Epithelial cell of prostate (primary cell): ENCODE data around the gene TRIM37.

Experiments
- DNase-seq: peaks from one replicate; pipeline ENCODE4 v3.0.0-alpha.2; 2011; ENCODE audit warnings: low read depth, low spot score
- H3K27ac ChIP-seq: fragments of 450-650 bp; 2 replicates; pipeline ENCODE4 v1.5.1; 2017; ENCODE audit warnings: mild to moderate bottlenecking

Gene TRIM37

DNA sequence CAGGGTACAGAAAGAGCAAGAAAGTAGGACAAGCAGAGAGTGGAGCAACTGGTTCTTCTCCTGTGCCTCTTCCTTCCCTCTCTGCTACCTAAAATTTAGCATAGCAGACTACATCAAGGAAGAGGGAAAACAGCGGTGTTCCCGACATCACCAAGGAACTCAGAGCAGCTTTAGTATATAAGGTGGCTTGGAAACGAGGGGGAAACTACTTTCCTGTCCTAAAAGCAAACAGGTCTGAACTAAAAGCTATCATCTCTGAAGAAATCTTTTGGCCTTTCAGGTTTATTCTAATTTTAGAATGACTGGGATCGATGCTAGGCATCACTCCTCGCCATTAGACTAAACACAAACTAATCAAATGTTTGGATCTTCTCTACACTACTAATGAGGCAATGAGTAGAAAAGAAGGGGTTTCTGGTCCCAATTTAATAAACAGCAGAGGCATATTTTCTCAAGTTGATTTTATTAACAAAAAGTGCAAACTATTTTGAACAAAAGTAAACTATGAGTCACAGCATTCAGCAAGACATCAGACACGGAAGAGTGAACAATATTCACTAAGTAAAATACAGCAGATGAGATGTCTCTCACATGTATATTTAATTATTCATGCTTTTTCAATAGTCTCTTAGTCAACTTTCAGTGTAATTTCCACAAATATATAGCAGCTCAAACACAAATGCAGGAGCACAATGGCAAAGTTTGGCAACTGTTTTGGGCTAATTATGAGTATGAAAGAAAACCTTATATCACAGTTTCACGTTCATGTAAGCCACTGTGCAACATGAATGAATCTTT lies 108.7 kb downstream of the TRIM37 start:
- no peak overlapping the region for H3K27ac ChIP-seq
- DNase-seq: no peak

- no peak overlapping the region for H3K27ac ChIP-seq
- no peak for DNase-seq
These were observed 109.7 kb downstream of the TRIM37 start for GRCh38 chr17:58996968-58997367.

- no peak overlapping the region for H3K27ac ChIP-seq
- DNase-seq: no peak
These were observed 111.3 kb downstream of the TRIM37 start for GRCh38 chr17:58995247-58995940.

GRCh38 chr17:58993311-58993710 lies 113.4 kb downstream of the TRIM37 start:
- no peak overlapping the region for H3K27ac ChIP-seq
- no peak for DNase-seq

DNA sequence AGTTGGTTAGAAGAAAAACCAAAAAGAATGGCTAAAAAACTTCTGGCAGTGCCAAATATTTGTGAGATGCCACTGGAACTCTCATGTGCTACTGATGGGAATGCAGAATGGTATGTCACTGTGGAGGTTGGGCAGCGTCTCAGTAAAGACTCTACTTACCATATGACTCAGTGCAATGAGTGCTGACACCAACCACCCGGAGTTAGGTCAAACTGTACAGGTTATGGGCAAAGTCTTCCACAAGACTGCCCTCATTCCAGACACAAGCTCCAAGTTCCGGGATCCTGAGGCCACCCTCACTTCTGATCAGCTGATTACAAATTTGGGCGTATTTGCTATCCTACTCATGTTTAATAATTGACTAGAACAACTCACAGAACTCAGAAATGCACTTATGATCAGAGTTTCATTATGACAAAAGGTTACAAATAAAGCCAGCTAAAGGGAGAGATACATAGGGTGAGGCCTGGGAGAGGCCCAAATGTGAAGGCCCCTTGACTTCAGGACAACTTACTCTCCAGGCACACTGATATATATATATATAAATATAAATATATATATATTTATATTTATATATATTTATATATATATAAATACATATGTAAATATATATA lies 114.9 kb downstream of the TRIM37 start:
- no peak overlapping the region for H3K27ac ChIP-seq
- no peak for DNase-seq

DNA sequence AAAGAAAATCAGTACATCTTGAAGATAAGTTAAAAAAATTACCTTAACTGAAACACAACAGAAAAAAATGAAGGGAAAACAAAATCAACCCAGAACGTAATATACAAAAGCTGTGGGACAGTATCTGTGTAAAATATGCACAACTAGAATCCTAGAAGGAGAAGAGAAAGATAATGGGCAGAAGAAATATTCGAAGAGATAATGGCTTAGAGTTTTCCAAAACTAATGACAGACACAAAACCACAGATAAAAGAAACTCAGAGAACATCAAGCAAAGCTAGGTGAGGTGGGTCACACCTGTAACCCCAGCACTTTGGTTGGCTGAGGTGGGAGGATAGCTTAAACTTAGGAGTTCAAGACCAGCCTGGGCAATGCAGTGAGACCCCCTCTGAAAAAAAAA lies 117.1 kb downstream of the TRIM37 start:
- DNase-seq: no peak
- H3K27ac ChIP-seq: no peak overlapping the region

DNA sequence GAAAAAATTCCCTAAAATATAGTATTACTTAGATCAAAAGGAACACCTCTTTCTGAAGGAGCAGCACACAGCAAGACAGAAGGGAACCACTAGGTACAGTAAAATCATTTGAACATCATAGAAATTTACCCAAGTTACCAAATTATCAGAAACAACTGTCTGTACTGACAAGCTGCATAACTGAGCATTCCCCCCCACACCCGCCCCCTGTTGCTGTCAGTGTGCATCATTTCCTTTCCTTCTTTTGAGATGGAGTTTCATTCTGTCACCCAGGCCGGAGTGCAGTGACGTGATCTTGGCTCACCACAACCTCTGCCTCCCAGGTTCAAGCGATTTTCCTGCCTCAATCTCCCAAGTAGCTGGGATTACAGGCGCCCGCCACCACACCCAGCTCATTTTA lies 120.7 kb downstream of the TRIM37 start:
- DNase-seq: no peak
- no peak overlapping the region for H3K27ac ChIP-seq

DNA sequence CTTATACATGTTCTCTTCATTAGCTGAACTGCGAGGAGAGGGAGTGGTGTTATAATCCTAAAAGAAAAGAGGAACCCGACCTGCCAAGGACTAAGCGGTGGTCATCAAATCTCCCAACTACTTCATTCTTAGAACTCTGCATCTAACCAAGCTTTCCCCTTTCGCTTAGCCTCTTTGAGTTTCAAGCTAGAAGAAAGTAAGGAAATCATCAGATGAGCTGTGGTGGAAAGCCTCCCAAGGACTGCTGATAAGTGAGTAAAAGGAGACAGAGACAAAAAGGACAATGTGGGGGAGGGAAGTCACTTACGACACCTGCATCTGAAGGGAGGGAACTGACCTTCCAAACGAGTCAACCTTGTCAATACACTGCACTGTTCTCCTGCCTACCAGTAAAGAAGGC lies 121.3 kb downstream of the TRIM37 start:
- no peak overlapping the region for H3K27ac ChIP-seq
- no peak for DNase-seq

DNA sequence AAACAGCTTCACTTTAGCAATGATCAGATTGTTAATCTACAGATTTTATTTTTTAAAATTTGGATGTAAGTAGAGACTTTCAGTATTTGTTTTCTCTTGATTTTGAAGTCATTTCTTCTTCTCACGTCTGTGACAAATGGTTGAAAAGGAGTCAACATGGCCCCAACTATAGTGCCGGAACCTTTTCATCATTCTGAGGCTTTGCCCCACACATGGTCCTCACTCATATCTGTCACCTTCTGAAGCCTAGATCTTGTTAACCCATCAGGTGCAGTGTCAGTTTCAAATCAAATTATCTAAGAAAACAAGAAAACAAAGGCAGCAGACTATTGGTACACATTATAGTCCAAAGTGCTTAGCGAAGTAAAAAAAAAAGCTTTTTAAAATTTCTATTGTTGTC lies 124.1 kb downstream of the TRIM37 start:
- no peak for DNase-seq
- no peak overlapping the region for H3K27ac ChIP-seq

- no peak for DNase-seq
- no peak overlapping the region for H3K27ac ChIP-seq
These were observed 125.8 kb downstream of the TRIM37 start for GRCh38 chr17:58980706-58981481.

GRCh38 chr17:58976541-58976940 lies 130.1 kb downstream of the TRIM37 start:
- no peak overlapping the region for H3K27ac ChIP-seq
- no peak for DNase-seq

GRCh38 chr17:58974354-58974753 lies 132.3 kb downstream of the TRIM37 start:
- no peak for DNase-seq

DNA sequence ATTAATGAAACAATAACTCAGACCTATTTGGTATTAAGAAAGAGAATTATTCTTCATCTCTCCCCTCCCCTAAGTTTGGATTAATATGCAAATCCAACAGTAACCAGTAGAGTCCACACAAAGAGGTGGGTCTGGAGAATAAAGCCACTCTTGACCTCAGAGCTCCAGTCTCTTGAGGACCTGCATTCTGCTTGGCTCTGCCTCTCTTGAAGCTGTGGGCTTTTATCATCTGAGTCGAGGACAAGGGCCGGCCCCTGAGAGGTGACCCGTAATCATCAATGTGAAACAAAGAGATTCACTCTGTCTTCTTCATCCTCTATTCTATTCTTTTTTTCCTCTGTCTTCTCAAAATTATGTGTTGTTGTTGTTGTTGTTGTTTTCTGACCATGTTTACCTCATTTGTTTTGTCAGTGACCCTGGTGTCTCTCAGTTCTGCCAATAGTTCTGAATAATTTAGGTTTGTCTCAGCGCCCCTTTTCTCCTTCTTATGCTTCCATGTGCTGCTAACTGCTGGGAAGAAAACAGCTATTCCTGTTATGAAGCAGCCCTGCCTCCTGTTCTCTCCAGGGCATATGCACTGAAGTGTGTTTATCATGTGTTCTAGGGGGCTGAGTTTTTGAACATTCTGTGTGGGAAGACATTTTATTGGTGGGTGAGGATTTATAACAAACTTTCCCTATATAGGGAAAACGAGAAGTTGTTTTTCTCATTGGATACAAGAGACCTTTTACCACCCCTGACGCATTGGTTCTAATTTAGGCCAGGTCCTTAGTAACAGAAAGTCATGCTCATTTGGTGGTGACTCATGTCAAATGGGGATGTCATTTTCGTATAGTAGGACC lies 135.8 kb downstream of the TRIM37 start:
- no peak for DNase-seq
- no peak overlapping the region for H3K27ac ChIP-seq

More at GRCh38 chr17:58974354-58974753, 132.3 kb downstream of the TRIM37 start:
- H3K27ac ChIP-seq: no peak overlapping the region

DNA sequence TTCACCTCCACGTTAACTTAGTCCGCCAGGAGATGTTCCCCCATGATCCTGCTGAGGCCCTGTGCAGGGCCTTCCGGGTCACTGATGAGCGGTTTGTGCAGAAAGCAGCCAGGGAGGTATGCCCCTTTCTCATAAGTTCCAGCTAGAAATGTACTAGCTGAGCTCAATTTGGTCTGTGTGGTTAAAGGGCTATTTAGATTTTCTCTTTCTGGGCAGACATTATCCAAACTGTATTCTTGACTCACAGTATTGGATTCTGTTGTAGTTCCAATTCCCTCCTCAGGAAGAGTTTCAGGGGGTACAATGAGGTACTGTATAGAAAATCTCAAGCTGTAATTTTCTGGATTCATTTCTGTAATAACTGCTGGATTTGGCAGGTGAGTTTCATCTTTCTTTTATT lies 137.1 kb downstream of the TRIM37 start:
- H3K27ac ChIP-seq: no peak overlapping the region
- DNase-seq: no peak

GRCh38 chr17:58969156-58969555 lies 137.5 kb downstream of the TRIM37 start:
- H3K27ac ChIP-seq: no peak overlapping the region
- DNase-seq: no peak

- DNase-seq: no peak
These were observed 138.1 kb downstream of the TRIM37 start for GRCh38 chr17:58968426-58969061.

DNA sequence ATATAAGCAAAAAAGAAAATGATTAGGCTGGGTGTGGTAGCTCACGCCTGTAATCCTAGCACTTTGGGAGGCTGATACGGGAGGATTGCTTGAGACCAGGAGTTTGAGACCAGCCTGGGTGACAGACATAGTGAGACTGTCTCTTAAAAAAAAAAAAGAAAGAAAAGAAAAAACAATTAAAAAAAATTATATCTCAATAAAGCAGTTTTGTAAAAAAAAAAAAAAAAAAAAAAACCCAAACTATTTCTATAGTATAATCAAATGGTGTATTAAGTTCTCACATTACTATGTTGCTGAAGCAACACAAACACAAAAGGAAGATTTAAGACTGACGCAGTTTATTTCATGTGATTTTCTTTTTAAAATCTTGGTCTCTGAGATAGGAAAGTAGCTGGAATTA lies 140.5 kb downstream of the TRIM37 start:
- DNase-seq: no peak
- H3K27ac ChIP-seq: no peak overlapping the region

More at GRCh38 chr17:58968426-58969061, 138.1 kb downstream of the TRIM37 start:
- no peak overlapping the region for H3K27ac ChIP-seq

DNA sequence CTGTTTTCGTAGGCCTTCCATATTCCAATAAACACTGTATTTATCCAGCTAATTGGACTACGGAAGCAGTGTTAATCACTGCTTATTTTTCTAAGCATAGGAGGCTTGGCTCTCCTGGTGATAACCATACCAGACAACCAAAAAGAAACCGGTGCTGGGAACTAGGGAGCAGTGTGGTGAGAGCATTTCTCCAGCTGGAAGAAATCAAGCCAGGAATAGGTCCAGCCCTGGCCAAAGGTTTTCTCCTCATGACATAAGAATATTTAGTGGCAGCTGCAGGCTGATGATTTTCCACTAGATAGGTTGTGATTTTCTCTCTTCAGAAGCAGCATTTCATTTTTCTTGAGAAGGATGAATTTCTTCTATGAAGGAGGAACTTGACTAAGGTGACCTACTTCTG lies 141.5 kb downstream of the TRIM37 start:
- DNase-seq: no peak
- no peak overlapping the region for H3K27ac ChIP-seq

DNA sequence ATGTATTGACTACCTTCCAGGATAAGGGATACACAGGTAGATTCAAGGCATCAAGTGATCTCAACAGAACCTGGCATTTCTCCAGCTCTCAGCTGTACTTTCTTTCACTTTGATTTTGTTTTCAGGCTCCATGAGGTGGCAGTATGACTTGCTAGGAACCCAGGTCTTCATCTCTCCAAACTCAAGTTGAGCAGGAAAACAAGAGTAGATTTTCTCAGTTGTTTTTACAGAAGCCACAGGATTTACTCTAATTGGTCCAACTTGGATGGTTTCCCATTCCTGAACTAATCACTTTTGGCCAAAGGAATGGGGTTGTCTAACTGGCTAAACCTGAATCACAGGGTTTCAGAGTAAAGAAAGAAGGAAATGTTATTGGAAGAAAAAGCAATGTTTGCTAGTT lies 146.6 kb downstream of the TRIM37 start:
- peak; percentile 75 for DNase-seq
- peak overlapping the region; percentile 7 for H3K27ac ChIP-seq
